Pancreas (tissue), 10 donors: ENCODE data around the gene GNA12. TPM values are rescaled to one million over a fixed set of nuclear protein-coding genes. Genes with fewer than 3 reads are reported as not detected.
"Not testable (repeated sequence)": the region's sequence is repeated elsewhere in the genome, so short reads cannot be mapped to it uniquely, and the experiment has no call there.

Experiments
- ATAC-seq, 4 donors: fragments of 200-7000 bp; cut with Tn5 transposase; one replicate each; pipeline versions ENCODE4 v1.8.0 to v1.9.1; 2020; ENCODE audit warnings: mild to moderate bottlenecking in 4 of 4, moderate library complexity in 4 of 4
- DNase-seq, 6 donors: peaks; one replicate each; pipeline ENCODE4 v3.0.0-alpha.2; 2020
- FAIRE-seq: peaks from 2 replicates; lab custom pipeline; 2012; peaks lifted over from hg19 to GRCh38; lab: Jason Lieb, UNC
- H3K27ac ChIP-seq, 4 donors: fragments of 200-600 bp; sonication (generic); 1 replicate in 3 of 4; 2 replicates in 1 of 4; pipeline versions ENCODE4 v1.5.0 to v1.8.0; 2020
- H3K27me3 ChIP-seq, 4 donors: fragments of 200-600 bp; one replicate each; pipeline ENCODE4 v1.8.0; 2021
- H3K36me3 ChIP-seq, 3 donors: fragments of 200-600 bp; sonication (generic) in 1 of 3; one replicate each; pipeline versions ENCODE4 v1.5.0 to v1.8.0; 2020 to 2021
- H3K4me1 ChIP-seq, 3 donors: fragments of 200-600 bp; one replicate each; pipeline ENCODE4 v1.8.0; 2021
- H3K4me3 ChIP-seq, 4 donors: fragments of 200-600 bp; sonication (generic) in 2 of 4; one replicate each; pipeline versions ENCODE4 v1.5.0 to v1.8.0; 2020 to 2021
- H3K9me3 ChIP-seq, 4 donors: fragments of 200-600 bp; one replicate each; pipeline ENCODE4 v1.8.0; 2021
- CTCF ChIP-seq, 4 donors: fragments of 200-600 bp; sonication (generic) in 3 of 4; IDR thresholded peaks; one replicate each; pipeline versions ENCODE4 v1.5.0 to v1.8.0; 2021; ENCODE audit warnings: antibody characterized with exemption in 4 of 4
- whole genome bisulfite sequencing, 2 donors: extraction: QIAGEN DNeasy Blood & Tissue Kit; methylation state at CpG; one replicate each; pipeline ENCODE4 v1.1.7; 2013; 5-methylcytosine and 5-hydroxymethylcytosine counted together
- intact Hi-C, 3 donors: fragments of 100-400 bp; cut with DNase I; formaldehyde crosslinking; loops; one replicate each; pipeline versions ENCODE4 v1.11.1 to v1.14.2; 2022
- polyA plus RNA-seq, 2 donors: library from polyadenylated mRNA; stranded (reverse); fragments of 200-250 nt; gene quantifications; one replicate each; pipeline ENCODE4 v1.2.3, GENCODE V29; 2013
- total RNA-seq, 6 donors: library from RNA; stranded (reverse); fragmentation: NEBNext Ultra II Directional in 4 of 6; extraction: Animal tissue kit (Norgen Biotek cat#: 25700) in 4 of 6; gene quantifications; one replicate each; pipeline versions ENCODE4 v1.2.1 to v1.2.4, GENCODE V29; 2021 to 2023
- donor health status: healthy with polysubstance abuse.
- donor health status: DM: no; HTN: no; CAD: no; lungs with moderate emphysema.
- donor health status: DM: no; HTN: no; CAD: no.
- donor health status: control.
- donor health status: control.
- donor health status: Bipolar disorder and iron deficiency.
- donor health status: DM: yes; HTN: yes; CAD: no.
- donor health status: DM: no; HTN: no; CAD: no.
- donor health status: DM: no; HTN: no; CAD: no.
- donor health status: DM: yes; HTN: yes; CAD: no.

GNA12 gene
- total and polyA plus RNA-seq, 8 donors, result 7.5 to 23.0 (median 15.9) TPM

DNA sequence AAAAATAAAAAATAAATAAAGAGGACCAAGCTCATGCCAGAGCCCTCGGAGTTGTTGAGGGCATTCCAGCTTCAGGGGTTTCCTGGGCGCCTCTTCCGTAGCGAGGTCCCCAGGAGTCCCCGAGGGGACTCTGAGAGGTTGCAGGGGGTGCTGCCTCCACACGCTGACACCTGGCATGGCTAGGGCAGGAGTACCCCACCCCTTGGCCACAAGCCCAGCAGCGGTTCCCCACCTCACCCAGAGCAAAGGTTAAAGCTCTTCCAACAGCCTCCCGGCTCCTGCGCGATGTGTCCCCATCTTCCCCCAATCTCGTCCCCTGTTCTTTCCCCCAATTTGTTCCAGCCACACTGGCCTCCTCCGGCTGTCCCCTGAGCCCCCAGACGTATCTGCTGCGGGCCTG, 151.6 kb downstream of the GNA12 start:
- Histone ChIP-seq H3K4me1 (peaks cover 0 to 3% (median 0%) of the 10 kb centered on the region in 3 donors), H3K9me3 (no peaks in the 10 kb centered on the region), H3K4me3 (no peak overlapping the region), H3K27me3 (peaks cover 0 to 7% (median 0%) of the 10 kb centered on the region in 4 donors), H3K27ac (no peak overlapping the region), H3K36me3 (no peaks in the 10 kb centered on the region)
- ATAC-seq (no peak), DNase-seq (no peak), FAIRE-seq (no peak)
- TF ChIP-seq CTCF (IDR thresholded peaks at IDR 0.05), result no peak
- intact Hi-C loops, result no loop called here
- WGBS, 2 donors, result 71 to 77% methylated on average over 14 of the region's 14 CpGs

- FAIRE-seq, intact Hi-C loops, H3K36me3 ChIP-seq, H3K9me3 ChIP-seq, H3K4me3 ChIP-seq, H3K27ac ChIP-seq, ATAC-seq, H3K27me3 ChIP-seq, H3K4me1 ChIP-seq, DNase-seq: not testable (repeated sequence)
- WGBS, 2 donors, result 76 to 86% methylated on average over 23 of the region's 23 CpGs
Observed at GRCh38 chr7:2691932-2692439, 152.1 kb downstream of the GNA12 start.

GRCh38 chr7:2691011-2691707, 152.9 kb downstream of the GNA12 start:
- ATAC-seq (no peak), FAIRE-seq (no peak), DNase-seq (no peak)
- peaks cover 0 to 3% (median 0%) of the 10 kb centered on the region in 3 donors for H3K4me1 ChIP-seq
- H3K27ac ChIP-seq, result no peak overlapping the region
- intact Hi-C loops, result no loop called here
- peaks cover 0 to 12% (median 0%) of the 10 kb centered on the region in 4 donors for H3K27me3 ChIP-seq
- WGBS, 2 donors, result 76 to 83% methylated on average over 18 of the region's 18 CpGs
- H3K9me3 ChIP-seq, result no peaks in the 10 kb centered on the region
- no peaks in the 10 kb centered on the region for H3K36me3 ChIP-seq
- TF ChIP-seq CTCF (IDR thresholded peaks at IDR 0.05), result no peak
- H3K4me3 ChIP-seq, result no peak overlapping the region

DNA sequence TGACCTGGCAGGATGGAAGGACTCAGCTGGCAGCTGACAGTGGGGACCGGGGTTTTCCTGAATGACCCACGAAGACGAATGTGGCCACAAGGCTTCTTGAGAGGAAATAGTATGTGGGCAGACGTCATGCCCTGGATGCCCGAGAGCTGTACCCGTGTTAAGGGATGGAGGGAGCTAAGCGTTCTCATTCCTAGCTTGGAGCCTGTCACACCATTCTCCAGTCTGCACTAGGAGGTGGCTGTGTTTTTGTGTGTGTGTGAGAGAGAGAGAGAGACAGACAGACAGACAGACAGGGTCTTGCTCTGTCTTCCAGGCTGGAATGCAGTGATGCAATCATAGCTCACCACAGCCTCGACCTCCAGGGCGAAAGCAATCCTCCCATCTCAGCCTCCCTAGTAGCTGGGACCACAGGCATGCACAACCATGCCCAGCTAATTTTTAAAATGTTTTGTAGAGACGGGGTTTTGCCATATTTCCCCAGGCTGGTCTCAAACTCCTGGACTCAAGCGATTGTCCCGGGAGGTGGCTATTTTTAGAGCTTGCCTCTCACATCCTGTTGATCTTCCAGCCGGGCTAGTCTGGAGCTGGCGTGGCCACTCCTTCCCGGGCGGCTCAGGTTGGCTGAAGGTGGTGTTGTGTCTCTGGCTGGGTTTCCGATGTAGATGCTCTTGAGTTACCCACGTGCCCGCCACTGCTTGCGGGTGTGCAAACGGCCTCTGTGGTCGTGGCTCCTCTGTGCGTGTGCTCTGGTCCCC, 154.0 kb downstream of the GNA12 start:
- Histone ChIP-seq H3K27ac (no peak overlapping the region), H3K4me1 (peaks cover 0 to 3% (median 0%) of the 10 kb centered on the region in 3 donors), H3K27me3 (peaks cover 0 to 16% (median 0%) of the 10 kb centered on the region in 4 donors), H3K4me3 (no peak overlapping the region), H3K36me3 (no peaks in the 10 kb centered on the region), H3K9me3 (no peaks in the 10 kb centered on the region)
- DNase-seq (no peak), FAIRE-seq (no peak), ATAC-seq (no peak)
- intact Hi-C loops, result loop anchor here in 2 of 3 donors (10.0 kb wide), 2 partner anchors 215 to 235 kb away; partner anchors contain the start of gene GRIFIN (in 1 of the 2)
- 61 to 68% methylated on average over 23 of the region's 23 CpGs for WGBS, 2 donors
- no peak for TF ChIP-seq CTCF (IDR thresholded peaks at IDR 0.05)

GRCh38 chr7:2689343-2689847, 154.7 kb downstream of the GNA12 start:
- no peak for FAIRE-seq
- Histone ChIP-seq H3K4me1 (peaks cover 0 to 3% (median 0%) of the 10 kb centered on the region in 3 donors), H3K36me3 (no peaks in the 10 kb centered on the region), H3K4me3 (no peak overlapping the region), H3K27ac (no peak overlapping the region), H3K27me3 (peaks cover 0 to 16% (median 0%) of the 10 kb centered on the region in 4 donors), H3K9me3 (no peaks in the 10 kb centered on the region)
- ATAC-seq, result no peak
- TF ChIP-seq CTCF (IDR thresholded peaks at IDR 0.05), result no peak
- intact Hi-C loops, result loop anchor here in 2 of 3 donors (10.0 kb wide), 2 partner anchors 215 to 235 kb away; partner anchors contain the start of gene GRIFIN (in 1 of the 2)
- WGBS, 2 donors, result 43 to 55% methylated on average over 13 to 16 of the region's 16 CpGs
- no peak for DNase-seq
